ENCODE measurements around the gene SLC25A39.

Gene SLC25A39

DNA sequence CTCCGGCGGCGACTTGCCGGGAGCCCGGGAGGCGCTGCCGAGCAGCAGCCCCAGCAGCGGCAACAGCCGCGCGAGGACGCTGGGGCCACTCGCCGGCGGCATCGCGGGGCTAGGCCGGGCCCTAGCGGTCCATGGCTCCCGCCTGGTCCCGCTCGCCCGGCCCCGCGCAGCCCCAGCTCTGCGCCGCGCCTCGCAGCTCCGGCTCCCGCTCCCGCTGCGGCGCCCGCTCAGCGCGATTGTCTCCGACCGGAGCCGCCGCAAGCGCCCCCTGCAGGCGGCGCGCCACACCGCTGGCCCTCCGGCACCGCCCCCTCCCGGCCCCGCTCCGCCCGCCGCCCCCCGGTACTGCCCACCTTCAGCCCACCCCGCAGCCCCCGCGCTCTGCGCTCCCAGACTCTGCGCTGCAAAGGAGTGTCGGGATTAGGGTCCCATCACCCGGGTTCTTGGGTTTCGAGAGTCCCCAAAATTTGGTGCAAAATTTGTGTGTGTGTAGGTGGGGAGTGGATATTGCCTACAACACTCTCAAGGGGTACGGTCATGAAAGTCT lies 39.1 kb upstream of the SLC25A39 start, which contains the start of gene FAM171A2:
TSS of gene FAM171A2 (minus strand) at position 241 of the 547 bp plus-strand sequence. CDS start at position 102, 139 bp downstream.
- peaks cover 9% of the 10 kb centered on the region for H3K79me2 ChIP-seq

GRCh38 chr17:44362949-44363612 lies 38.5 kb upstream of the SLC25A39 start:
- Histone ChIP-seq H3K4me3 (ENCODE audit: low read depth, low read length) (peak overlapping the region; percentile 70), H3K36me3 (ENCODE audit: control insufficient read depth, insufficient read depth, low read length) (no peaks in the 10 kb centered on the region), H3K79me2 (peaks cover 9% of the 10 kb centered on the region), H3K4me2 (ENCODE audit: low read length) (peak overlapping the region; percentile 68), H2AFZ (peak overlapping the region; percentile 88), H3K9me3 (ENCODE audit: control insufficient read depth, low read length) (no peaks in the 10 kb centered on the region), H3K4me1 (peaks cover 45% of the 10 kb centered on the region), H3K9ac (peak overlapping the region; percentile 47), H3K27me3 (ENCODE audit: control insufficient read depth, insufficient read depth, low read length) (no peaks in the 10 kb centered on the region), H3K27ac (peak overlapping the region; percentile 93)
- no peak for TF ChIP-seq CTCF (IDR thresholded peaks at IDR 0.05)

More for the DNA sequence above, 39.1 kb upstream of the SLC25A39 start, which contains the start of gene FAM171A2:
- H3K4me2 ChIP-seq (ENCODE audit: low read length), result peak within 1 kb of the TSS; percentile 78
- peak within 1 kb of the TSS; percentile 70 for H3K4me3 ChIP-seq (ENCODE audit: low read depth, low read length)
- no peaks in the 10 kb centered on the region for H3K27me3 ChIP-seq (ENCODE audit: control insufficient read depth, insufficient read depth, low read length)
- H2AFZ ChIP-seq, result peak within 1 kb of the TSS; percentile 88
- peak within 1 kb of the TSS; percentile 47 for H3K9ac ChIP-seq
- H3K4me1 ChIP-seq, result peaks cover 45% of the 10 kb centered on the region
- peak; percentile 62 for TF ChIP-seq CTCF (IDR thresholded peaks at IDR 0.05)
- H3K36me3 ChIP-seq (ENCODE audit: control insufficient read depth, insufficient read depth, low read length), result no peaks in the 10 kb centered on the region
- H3K9me3 ChIP-seq (ENCODE audit: control insufficient read depth, low read length), result no peaks in the 10 kb centered on the region
- H3K27ac ChIP-seq, result peak within 1 kb of the TSS; percentile 93

GRCh38 chr17:44362459-44362948 lies 37.9 kb upstream of the SLC25A39 start:
- Histone ChIP-seq H3K79me2 (peaks cover 9% of the 10 kb centered on the region), H3K4me1 (peaks cover 42% of the 10 kb centered on the region), H3K36me3 (ENCODE audit: control insufficient read depth, insufficient read depth, low read length) (no peaks in the 10 kb centered on the region), H2AFZ (peak overlapping the region; percentile 88), H3K9me3 (ENCODE audit: control insufficient read depth, low read length) (no peaks in the 10 kb centered on the region), H3K27ac (peak overlapping the region; percentile 93), H3K27me3 (ENCODE audit: control insufficient read depth, insufficient read depth, low read length) (no peaks in the 10 kb centered on the region), H3K4me3 (ENCODE audit: low read depth, low read length) (peak overlapping the region; percentile 70), H3K9ac (peak overlapping the region; percentile 47), H3K4me2 (ENCODE audit: low read length) (peak overlapping the region; percentile 68)
- no peak for TF ChIP-seq CTCF (IDR thresholded peaks at IDR 0.05)

DNA sequence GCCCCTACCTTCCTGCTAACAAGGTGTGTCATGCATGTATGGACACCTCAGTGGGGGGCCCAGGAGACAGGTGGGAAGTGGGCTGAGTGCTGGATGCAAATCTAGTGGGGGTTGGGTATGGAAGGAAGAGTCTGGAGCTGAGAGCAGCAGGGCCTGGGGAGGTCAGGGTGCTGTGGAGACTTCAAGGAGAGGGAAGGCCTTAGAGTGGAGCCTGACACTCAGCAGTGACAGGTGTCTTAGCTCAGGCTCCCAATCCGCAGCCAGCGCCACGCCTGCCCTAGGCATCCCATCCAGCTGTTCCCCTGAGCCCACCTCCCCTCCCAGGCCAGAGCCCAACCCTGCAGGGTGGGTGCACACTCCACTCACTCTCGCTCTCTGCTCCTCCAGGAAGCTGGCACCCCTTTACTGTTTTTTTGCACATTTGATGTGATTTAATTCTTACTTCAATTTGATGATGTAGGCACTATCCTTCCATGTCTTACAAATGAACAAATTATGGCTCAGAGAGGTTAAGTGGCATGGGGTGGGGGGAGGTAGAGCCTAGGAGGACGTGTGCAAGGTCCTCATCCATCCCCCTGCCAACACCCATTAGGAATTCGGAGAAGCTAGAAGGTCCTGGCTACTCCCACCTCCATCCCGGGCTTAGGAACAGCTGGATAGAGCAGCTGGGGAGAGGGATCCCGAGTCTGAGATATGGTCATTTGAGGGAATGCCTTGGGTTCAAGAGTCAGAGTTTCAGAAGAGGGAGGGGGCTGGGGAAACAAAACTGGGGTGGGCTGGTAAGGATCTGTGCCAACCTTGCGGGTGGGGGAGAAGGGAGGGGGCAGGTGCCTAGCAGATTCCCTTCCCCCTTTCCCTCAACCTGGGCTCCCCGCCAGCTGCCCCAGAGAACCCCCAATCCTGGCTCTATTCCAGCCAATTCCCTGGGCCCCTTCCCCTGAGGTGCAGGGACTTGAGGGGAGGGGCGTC lies 37.0 kb upstream of the SLC25A39 start:
- H3K9me3 ChIP-seq (ENCODE audit: control insufficient read depth, low read length), result no peaks in the 10 kb centered on the region
- peak overlapping the region; percentile 68 for H3K4me2 ChIP-seq (ENCODE audit: low read length)
- H3K27ac ChIP-seq, result peak overlapping the region; percentile 93
- no peak overlapping the region for H3K9ac ChIP-seq
- H3K36me3 ChIP-seq (ENCODE audit: control insufficient read depth, insufficient read depth, low read length), result no peaks in the 10 kb centered on the region
- H3K4me3 ChIP-seq (ENCODE audit: low read depth, low read length), result peak overlapping the region; percentile 44
- no peak for TF ChIP-seq CTCF (IDR thresholded peaks at IDR 0.05)
- peak overlapping the region; percentile 29 for H2AFZ ChIP-seq
- no peaks in the 10 kb centered on the region for H3K27me3 ChIP-seq (ENCODE audit: control insufficient read depth, insufficient read depth, low read length)
- H3K79me2 ChIP-seq, result peaks cover 9% of the 10 kb centered on the region
- peaks cover 39% of the 10 kb centered on the region for H3K4me1 ChIP-seq

Measured in parathyroid adenoma (tissue), 2 donors.